K562 (cell line): ENCODE measurements around the gene CCR7. TPM values are rescaled to one million over a fixed set of nuclear protein-coding genes. Genes with fewer than 3 reads are reported as not detected.

Experiments
- ARID1B ChIP-seq: fragments of 450-650 bp; IDR thresholded peaks from 2 replicates; pipeline ENCODE4 v1.6.1; 2016; ENCODE audit warnings: antibody characterized with exemption, mild to moderate bottlenecking, inconsistent platforms
- ARID2 ChIP-seq: fragments of 450-650 bp; IDR thresholded peaks from 2 replicates; pipeline ENCODE4 v1.6.1; 2017; ENCODE audit warnings: antibody characterized with exemption, mild to moderate bottlenecking
- CBX5 ChIP-seq: IDR thresholded peaks from 2 replicates; pipeline ENCODE4 v1.6.1; 2014; ENCODE audit warnings: low read depth, borderline replicate concordance
- E2F5 ChIP-seq: sonication (generic); formaldehyde crosslinking; IDR thresholded peaks from 2 replicates; pipeline ENCODE4 v1.8.0; 2022; ENCODE audit warnings: mild to moderate bottlenecking, missing genetic modification reagents
- ETS1 ChIP-seq: conservative IDR thresholded peaks from 2 replicates; pipeline ENCODE4 v1.6.1; 2011; ENCODE audit warnings: low read depth, mild to moderate bottlenecking, low read length; ENCODE audit not compliant: control insufficient read depth
- HLTF ChIP-seq: fragments of 450-650 bp; IDR thresholded peaks from 2 replicates; pipeline ENCODE4 v1.6.1; 2016
- JUN ChIP-seq, 2 experiments: sonication (generic) in 1 of 2; formaldehyde crosslinking in 1 of 2; IDR thresholded peaks; 2 replicates each; pipeline versions ENCODE4 v1.6.1 to v1.8.0; 2012 to 2022; ENCODE audit warnings: borderline replicate concordance in 2 of 2, mild to moderate bottlenecking in 2 of 2, improper control_type of control experiment in 1 of 2, low read depth in 1 of 2, low read length in 1 of 2, missing genetic modification reagents in 1 of 2
- MYC ChIP-seq, 2 experiments: fragments of 250-450 bp in 1 of 2; sonication (Bioruptor Pico) in 1 of 2; IDR thresholded peaks; 2 replicates each; pipeline versions ENCODE4 v1.5.1 to v1.6.1; 2012 to 2021; ENCODE audit warnings: low read depth in 2 of 2, borderline replicate concordance in 1 of 2, improper control_type of control experiment in 1 of 2, low read length in 1 of 2, mild to moderate bottlenecking in 1 of 2, moderate library complexity in 1 of 2
- NCOA1 ChIP-seq: fragments of 450-650 bp; IDR thresholded peaks from 2 replicates; pipeline ENCODE4 v1.6.1; 2016; ENCODE audit warnings: low read depth
- PRMT5 ChIP-seq: sonication (generic); formaldehyde crosslinking; IDR thresholded peaks from 2 replicates; pipeline ENCODE4 v1.5.0; 2020; ENCODE audit warnings: missing genetic modification reagents
- RBM14 ChIP-seq: fragments of 200-400 bp; formaldehyde crosslinking; IDR thresholded peaks from 2 replicates; pipeline ENCODE4 v1.6.1; 2018; ENCODE audit warnings: low read depth, mild to moderate bottlenecking, low read length, moderate library complexity, borderline replicate concordance; ENCODE audit not compliant: insufficient read depth
- RBM39 ChIP-seq: fragments of 200-400 bp; formaldehyde crosslinking; optimal IDR thresholded peaks from 2 replicates; pipeline ENCODE3; 2018; ENCODE audit warnings: low read depth, low read length
- RFX5 ChIP-seq: IDR thresholded peaks from 2 replicates; pipeline ENCODE4 v1.6.1; 2011; ENCODE audit warnings: low read depth, mild to moderate bottlenecking, improper control_type of control experiment, low read length
- RUNX1 ChIP-seq: sonication (generic); IDR thresholded peaks from 2 replicates; pipeline ENCODE4 v1.6.1; 2016; ENCODE audit warnings: antibody characterized with exemption, low read depth
- SAFB2 ChIP-seq: fragments of 200-400 bp; formaldehyde crosslinking; IDR thresholded peaks from 2 replicates; pipeline ENCODE4 v1.6.1; 2018; ENCODE audit warnings: borderline replicate concordance, low read length, low read depth, moderate library complexity; ENCODE audit not compliant: severe bottlenecking
- SIN3B ChIP-seq: fragments of 450-650 bp; IDR thresholded peaks from 2 replicates; pipeline ENCODE4 v1.6.1; 2017; ENCODE audit warnings: low read depth, mild to moderate bottlenecking, moderate library complexity
- TBL1XR1 ChIP-seq, 2 experiments: IDR thresholded peaks; 2 replicates each; pipeline ENCODE4 v1.6.1; 2012; ENCODE audit warnings: improper control_type of control experiment in 2 of 2, low read length in 2 of 2, mild to moderate bottlenecking in 1 of 2
- TFAP4 ChIP-seq: sonication (generic); formaldehyde crosslinking; IDR thresholded peaks from 2 replicates; pipeline ENCODE4 v1.8.0; 2022; ENCODE audit warnings: missing genetic modification reagents, mild to moderate bottlenecking, moderate library complexity, borderline replicate concordance
- THRA ChIP-seq: fragments of 450-650 bp; IDR thresholded peaks from 2 replicates; pipeline ENCODE4 v1.6.1; 2017; ENCODE audit warnings: mild to moderate bottlenecking, moderate library complexity
- ZBED1 ChIP-seq: IDR thresholded peaks from 2 replicates; pipeline ENCODE4 v1.6.1; 2014
- ZNF695 ChIP-seq: fragments of 450-650 bp; formaldehyde crosslinking; IDR thresholded peaks from 2 replicates; pipeline ENCODE4 v1.4.0; 2020; ENCODE audit warnings: mild to moderate bottlenecking, moderate library complexity
- polyA plus RNA-seq, 8 experiments: library from polyadenylated mRNA; depleted of rRNA in 4 of 8; stranded (reverse) in 5 of 8; unstranded in 3 of 8; fragments of >200 nt; fragmentation: Nextera tagmentation in 2 of 8; fragmentation: Illumina TruSeq in 1 of 8; extraction: Ambion mirVana in 2 of 8; extraction: Trizol in 1 of 8; gene quantifications; 2 replicates each; pipeline versions ENCODE4 v1.2.1 to v1.2.3, GENCODE V29; 2011 to 2014; ENCODE audit warnings: inconsistent platforms in 1 of 8, missing spikeins in 1 of 8
- total RNA-seq, 7 experiments: library from RNA; depleted of rRNA in 6 of 7; stranded (reverse); fragments of >200 nt in 6 of 7; fragmentation: Illumina TruSeq in 2 of 7; extraction: Trizol in 2 of 7; gene quantifications; 2 replicates each; pipeline versions ENCODE4 v1.2.1 to v1.2.3, GENCODE V29; 2011 to 2021; ENCODE audit warnings: low replicate concordance in 1 of 7

Gene CCR7
- total and polyA plus RNA-seq, 9 of the 15 experiments (the other 6 are each of a cell fraction or from before 2014, with no cell fraction given) = 0.14 to 1.4 (median 0.56) TPM

- TF ChIP-seq ARID1B (peak; percentile 93), RFX5 (no peak), E2F5 (CRISPR knock-in tag) (no peak), CBX5 (no peak), PRMT5 (CRISPR knock-in tag) (no peak), ETS1 (no peak), RBM39 (no peak), NCOA1 (peak; percentile 59; the same call in 1 of the 2 replicates), JUN (IDR thresholded peaks at IDR 0.05; ENCODE audit: borderline replicate concordance, low read depth, low read length) (no peak), JUN (CRISPR knock-in tag; IDR thresholded peaks at IDR 0.05; ENCODE audit: borderline replicate concordance) (no peak), HLTF (no peak), MYC (IDR thresholded peaks at IDR 0.05; ENCODE audit: low read depth, low read length) (peak; percentile 13), MYC (CRISPR knock-in tag; IDR thresholded peaks at IDR 0.05; ENCODE audit: borderline replicate concordance, low read depth) (peak; percentile 52; the same call in 1 of the 2 replicates), ARID2 (no peak), THRA (no peak), SAFB2 (no peak), TBL1XR1 (IDR thresholded peaks at IDR 0.05; ENCODE audit: low read length in 2 of 2) (peak in 1 of 2 experiments; percentile 73; a peak in 1 of 4 replicates), ZBED1 (peak; percentile 73; the same call in 1 of the 2 replicates), RUNX1 (no peak), RBM14 (no peak), TFAP4 (CRISPR knock-in tag) (peak; percentile 98), ZNF695 (CRISPR knock-in tag) (no peak), SIN3B (no peak)
Measured at GRCh38 chr17:40553694-40554534, 11.4 kb downstream of the CCR7 start (continued).
